ENCODE results near the gene ZKSCAN7.
"Not testable (repeated sequence)": the region's sequence is repeated elsewhere in the genome, so short reads cannot be mapped to it uniquely, and the experiment has no call there.

DNA sequence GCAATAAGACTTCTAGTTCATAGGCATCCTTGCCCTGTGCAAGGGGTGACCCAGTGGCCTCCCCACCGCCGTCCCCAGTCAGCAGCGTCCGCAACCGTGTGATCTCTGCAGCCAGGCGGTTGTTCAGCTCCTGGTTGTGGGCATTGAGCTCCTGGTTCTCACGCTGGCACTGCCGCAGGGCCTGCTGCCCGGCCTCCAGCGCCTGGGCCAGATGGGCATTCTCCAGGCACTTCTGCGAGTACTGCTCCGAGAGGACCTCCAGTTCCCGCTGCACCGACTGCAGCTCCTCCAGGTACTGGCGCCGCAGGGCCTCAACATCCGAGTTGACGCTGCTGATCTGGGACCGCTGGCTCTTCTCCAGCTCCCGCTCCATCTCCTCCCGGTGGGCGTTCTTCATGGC lies 23.3 kb downstream of the ZKSCAN7 start:
- TF ChIP-seq, protein P1, sequence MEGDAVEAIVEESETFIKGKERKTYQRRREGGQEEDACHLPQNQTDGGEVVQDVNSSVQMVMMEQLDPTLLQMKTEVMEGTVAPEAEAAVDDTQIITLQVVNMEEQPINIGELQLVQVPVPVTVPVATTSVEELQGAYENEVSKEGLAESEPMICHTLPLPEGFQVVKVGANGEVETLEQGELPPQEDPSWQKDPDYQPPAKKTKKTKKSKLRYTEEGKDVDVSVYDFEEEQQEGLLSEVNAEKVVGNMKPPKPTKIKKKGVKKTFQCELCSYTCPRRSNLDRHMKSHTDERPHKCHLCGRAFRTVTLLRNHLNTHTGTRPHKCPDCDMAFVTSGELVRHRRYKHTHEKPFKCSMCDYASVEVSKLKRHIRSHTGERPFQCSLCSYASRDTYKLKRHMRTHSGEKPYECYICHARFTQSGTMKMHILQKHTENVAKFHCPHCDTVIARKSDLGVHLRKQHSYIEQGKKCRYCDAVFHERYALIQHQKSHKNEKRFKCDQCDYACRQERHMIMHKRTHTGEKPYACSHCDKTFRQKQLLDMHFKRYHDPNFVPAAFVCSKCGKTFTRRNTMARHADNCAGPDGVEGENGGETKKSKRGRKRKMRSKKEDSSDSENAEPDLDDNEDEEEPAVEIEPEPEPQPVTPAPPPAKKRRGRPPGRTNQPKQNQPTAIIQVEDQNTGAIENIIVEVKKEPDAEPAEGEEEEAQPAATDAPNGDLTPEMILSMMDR (conservative IDR thresholded peaks at IDR 0.05 in 1 of 2, IDR thresholded peaks at IDR 0.05 in 1 of 2; ENCODE audit: extremely low read depth in 1 of 2, insufficient read depth in 1 of 2, low read depth in 1 of 2, low read length in 2 of 2): not testable (repeated sequence)
- TF ChIP-seq EZH2 (IDR thresholded peaks at IDR 0.05; ENCODE audit: borderline replicate concordance, low read length): not testable (repeated sequence)

All from mammary epithelial cell (primary cell).